HG02943 (cell line): ENCODE measurements around the gene CNPY2.

Experiments used
- ATAC-seq: cut with Tn5 transposase; IDR thresholded peaks from one replicate; pipeline ENCODE4 v1.9.1; 2021; ENCODE audit warnings: mild to moderate bottlenecking, low read depth, moderate library complexity; ENCODE audit not compliant: unreplicated experiment

Gene CNPY2

GRCh38 chr12:56261503-56262232 lies 54.1 kb downstream of the CNPY2 start:
- ATAC-seq, result no peak

- no peak for ATAC-seq
Observed at GRCh38 chr12:56260921-56261320, 54.9 kb downstream of the CNPY2 start.

GRCh38 chr12:56260380-56260779 lies 55.4 kb downstream of the CNPY2 start:
- ATAC-seq, result no peak
